WTC11 (cell line): ENCODE results near the gene INPP4B. TPM values are rescaled to one million over a fixed set of nuclear protein-coding genes. Genes with fewer than 3 reads are reported as not detected.

Experiments
- ATAC-seq: fragments of 200-7000 bp; cut with Tn5 transposase; 2 replicates; pipeline ENCODE4 v1.10.0; 2021; ENCODE audit warnings: mild to moderate bottlenecking, moderate library complexity
- CTCF ChIA-PET: fragments of 300-600 bp; sonication (Branson Sonifier 250); formaldehyde crosslinking; loops from one replicate; lab custom pipeline; 2021; ENCODE audit warnings: antibody characterized with exemption; lab: Charles Lee
- POLR2A ChIA-PET: fragments of 350-600 bp; sonication (Branson Sonifier 250); formaldehyde crosslinking; loops from one replicate; lab custom pipeline; 2021; ENCODE audit warnings: antibody characterized with exemption; lab: Charles Lee
- DNase-seq: peaks from one replicate; pipeline ENCODE4 v3.0.0; 2021; ENCODE audit warnings: low spot score
- H3K27ac Mint-ChIP-seq: 2 replicates; pipeline ENCODE4 v1.8.0; 2021; ENCODE audit warnings: mixed read lengths
- H3K27me3 Mint-ChIP-seq: 2 replicates; pipeline ENCODE4 v1.8.0; 2021; ENCODE audit warnings: low read depth, mild to moderate bottlenecking, moderate library complexity, mixed read lengths
- H3K36me3 Mint-ChIP-seq: 2 replicates; pipeline ENCODE4 v1.8.0; 2021; ENCODE audit warnings: mixed read lengths
- H3K4me1 Mint-ChIP-seq: 2 replicates; pipeline ENCODE4 v1.8.0; 2022; ENCODE audit warnings: mixed read lengths
- H3K4me3 Mint-ChIP-seq: 2 replicates; pipeline ENCODE4 v1.8.0; 2021; ENCODE audit warnings: mild to moderate bottlenecking, moderate library complexity, mixed read lengths
- H3K9me3 Mint-ChIP-seq: 2 replicates; pipeline ENCODE4 v1.8.0; 2021; ENCODE audit warnings: mixed read lengths
- AR ChIP-seq: fragments of 250-450 bp; sonication (Bioruptor Pico); IDR thresholded peaks from 2 replicates; pipeline ENCODE4 v1.9.0; 2021; ENCODE audit warnings: mild to moderate bottlenecking
- CBFB ChIP-seq: sonication (generic); formaldehyde crosslinking; IDR thresholded peaks from 2 replicates; pipeline ENCODE4 v1.8.1; 2022; ENCODE audit warnings: mild to moderate bottlenecking, low read depth, missing genetic modification reagents
- CREB1 ChIP-seq: sonication (generic); formaldehyde crosslinking; IDR thresholded peaks from 2 replicates; pipeline ENCODE4 v1.8.0; 2023; ENCODE audit warnings: mild to moderate bottlenecking, missing genetic modification reagents
- ELF4 ChIP-seq: sonication (generic); formaldehyde crosslinking; IDR thresholded peaks from 2 replicates; pipeline ENCODE4 v1.8.1; 2022; ENCODE audit warnings: low read depth, mild to moderate bottlenecking, moderate library complexity, missing genetic modification reagents
- FOXJ3 ChIP-seq: sonication (generic); formaldehyde crosslinking; IDR thresholded peaks from 2 replicates; pipeline ENCODE4 v1.9.0; 2021; ENCODE audit warnings: missing genetic modification reagents, mild to moderate bottlenecking, borderline replicate concordance
- GRHL2 ChIP-seq: fragments of 250-450 bp; sonication (Bioruptor Pico); IDR thresholded peaks from 2 replicates; pipeline ENCODE4 v1.8.0; 2022; ENCODE audit warnings: mild to moderate bottlenecking, moderate library complexity; ENCODE audit not compliant: insufficient replicate concordance, severe bottlenecking
- HMGA2 ChIP-seq: fragments of 250-450 bp; sonication (Bioruptor Pico); IDR thresholded peaks from 2 replicates; pipeline ENCODE4 v1.4.0; 2021; ENCODE audit warnings: mild to moderate bottlenecking, moderate library complexity
- JUN ChIP-seq: sonication (generic); formaldehyde crosslinking; IDR thresholded peaks from 2 replicates; pipeline ENCODE4 v1.8.0; 2023; ENCODE audit warnings: mild to moderate bottlenecking, missing genetic modification reagents
- MXD4 ChIP-seq: fragments of 250-450 bp; sonication (Bioruptor Pico); IDR thresholded peaks from 2 replicates; pipeline ENCODE4 v1.8.0; 2021; ENCODE audit warnings: mild to moderate bottlenecking, moderate library complexity, borderline replicate concordance
- NFE2L1 ChIP-seq: sonication (generic); formaldehyde crosslinking; IDR thresholded peaks from 2 replicates; pipeline ENCODE4 v1.8.1; 2023; ENCODE audit warnings: missing genetic modification reagents
- NFYB ChIP-seq: sonication (generic); formaldehyde crosslinking; conservative IDR thresholded peaks from 2 replicates; pipeline ENCODE4 v1.8.0; 2022; ENCODE audit warnings: low read depth, missing genetic modification reagents
- RELA ChIP-seq: sonication (generic); formaldehyde crosslinking; IDR thresholded peaks from 2 replicates; pipeline ENCODE4 v1.8.1; 2022; ENCODE audit warnings: missing genetic modification reagents, mild to moderate bottlenecking, borderline replicate concordance
- SP1 ChIP-seq: sonication (generic); formaldehyde crosslinking; conservative IDR thresholded peaks from 2 replicates; pipeline ENCODE4 v1.8.1; 2022; ENCODE audit warnings: missing genetic modification reagents
- TEAD4 ChIP-seq: sonication (generic); formaldehyde crosslinking; IDR thresholded peaks from 2 replicates; pipeline ENCODE4 v1.8.0; 2022; ENCODE audit warnings: mild to moderate bottlenecking, missing genetic modification reagents
- ZBTB21 ChIP-seq: sonication (generic); formaldehyde crosslinking; IDR thresholded peaks from 2 replicates; pipeline ENCODE4 v1.8.1; 2023; ENCODE audit warnings: mild to moderate bottlenecking, missing genetic modification reagents, borderline replicate concordance
- ZBTB43 ChIP-seq: sonication (generic); formaldehyde crosslinking; IDR thresholded peaks from 2 replicates; pipeline ENCODE4 v1.8.1; 2023; ENCODE audit warnings: mild to moderate bottlenecking, missing genetic modification reagents
- ZNF281 ChIP-seq: sonication (generic); formaldehyde crosslinking; IDR thresholded peaks from 2 replicates; pipeline ENCODE4 v1.8.0; 2023; ENCODE audit warnings: mild to moderate bottlenecking, missing genetic modification reagents
- ZNF423 ChIP-seq: fragments of 250-450 bp; sonication (Bioruptor Pico); IDR thresholded peaks from 2 replicates; pipeline ENCODE4 v2.1.2; 2022; ENCODE audit warnings: mild to moderate bottlenecking, moderate library complexity
- total RNA-seq: library from RNA; stranded (reverse); gene quantifications from 3 replicates; pipeline ENCODE4 v1.2.3, GENCODE V29; 2021
- TF ChIP-seq, protein P1 (sequence below): sonication (generic); formaldehyde crosslinking; IDR thresholded peaks from 2 replicates; pipeline ENCODE4 v1.8.0; 2022; ENCODE audit warnings: mild to moderate bottlenecking, missing genetic modification reagents
- TF ChIP-seq, protein P2 (sequence below): sonication (generic); formaldehyde crosslinking; IDR thresholded peaks from 2 replicates; pipeline ENCODE4 v1.8.0; 2023; ENCODE audit warnings: missing genetic modification reagents
- TF ChIP-seq, protein P3 (sequence below): fragments of 250-450 bp; sonication (Bioruptor Pico); conservative IDR thresholded peaks from 2 replicates; pipeline ENCODE4 v1.9.0; 2021; ENCODE audit warnings: mild to moderate bottlenecking

INPP4B gene
- total RNA-seq, 1 experiment from 2014 or later: 0.92 TPM

DNA sequence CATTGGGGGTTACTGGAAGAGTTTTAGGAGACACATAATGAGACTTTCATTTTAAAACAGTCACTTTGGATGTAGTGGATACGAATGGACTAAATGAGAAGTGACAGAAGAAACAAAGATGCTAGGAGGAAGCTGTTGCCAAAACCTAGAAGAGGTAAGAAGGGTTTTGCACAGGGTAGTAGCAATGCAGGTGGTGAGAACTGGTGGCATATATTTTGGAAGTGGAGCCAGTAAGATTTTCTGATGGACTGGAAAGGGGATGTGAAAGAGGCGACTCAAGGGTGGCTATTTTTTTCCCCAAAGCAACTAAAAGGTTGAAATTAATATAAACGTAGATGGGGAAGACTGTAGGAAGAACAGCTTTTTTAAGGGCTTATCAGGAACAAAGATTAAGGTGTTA, 747.7 kb downstream of the INPP4B start:
- ChIA-PET CTCF (no interaction called here), POLR2A (no interaction called here)
- Mint-ChIP-seq H3K4me1 (no peaks in the 10 kb centered on the region), H3K9me3 (no peaks in the 10 kb centered on the region), H3K27ac (no peak overlapping the region), H3K4me3 (no peak overlapping the region), H3K27me3 (no peaks in the 10 kb centered on the region), H3K36me3 (no peaks in the 10 kb centered on the region)
- ATAC-seq (no peak), DNase-seq (no peak)
- TF ChIP-seq AR (no peak), ZNF281 (no peak), ELF4 (CRISPR knock-in tag) (no peak), RELA (CRISPR knock-in tag) (no peak), JUN (CRISPR knock-in tag) (no peak), CBFB (no peak)
- TF ChIP-seq, protein P1, sequence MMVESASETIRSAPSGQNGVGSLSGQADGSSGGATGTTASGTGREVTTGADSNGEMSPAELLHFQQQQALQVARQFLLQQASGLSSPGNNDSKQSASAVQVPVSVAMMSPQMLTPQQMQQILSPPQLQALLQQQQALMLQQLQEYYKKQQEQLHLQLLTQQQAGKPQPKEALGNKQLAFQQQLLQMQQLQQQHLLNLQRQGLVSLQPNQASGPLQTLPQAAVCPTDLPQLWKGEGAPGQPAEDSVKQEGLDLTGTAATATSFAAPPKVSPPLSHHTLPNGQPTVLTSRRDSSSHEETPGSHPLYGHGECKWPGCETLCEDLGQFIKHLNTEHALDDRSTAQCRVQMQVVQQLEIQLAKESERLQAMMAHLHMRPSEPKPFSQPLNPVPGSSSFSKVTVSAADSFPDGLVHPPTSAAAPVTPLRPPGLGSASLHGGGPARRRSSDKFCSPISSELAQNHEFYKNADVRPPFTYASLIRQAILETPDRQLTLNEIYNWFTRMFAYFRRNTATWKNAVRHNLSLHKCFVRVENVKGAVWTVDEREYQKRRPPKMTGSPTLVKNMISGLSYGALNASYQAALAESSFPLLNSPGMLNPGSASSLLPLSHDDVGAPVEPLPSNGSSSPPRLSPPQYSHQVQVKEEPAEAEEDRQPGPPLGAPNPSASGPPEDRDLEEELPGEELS (CRISPR knock-in tag): no peak

DNA sequence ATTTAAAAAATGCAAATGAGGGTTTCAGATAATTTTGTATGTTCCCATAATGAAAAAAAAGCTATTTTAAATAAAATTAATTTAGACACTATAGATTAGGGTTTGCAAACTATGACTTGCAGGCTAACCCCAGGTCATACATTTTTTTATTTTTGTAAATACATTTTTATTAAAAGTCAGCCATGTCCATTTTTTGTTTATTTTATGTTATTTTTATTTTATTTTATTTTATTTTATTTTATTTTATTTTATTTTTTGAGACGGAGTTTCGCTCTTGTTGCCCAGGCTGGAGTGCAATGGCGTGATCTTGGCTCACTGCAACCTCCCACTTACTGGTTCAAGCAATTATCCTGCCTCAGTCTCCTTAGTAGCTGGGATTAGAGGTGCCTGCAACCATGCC, 749.1 kb downstream of the INPP4B start:
- CTCF ChIA-PET: no interaction called here
- TF ChIP-seq, protein P2, sequence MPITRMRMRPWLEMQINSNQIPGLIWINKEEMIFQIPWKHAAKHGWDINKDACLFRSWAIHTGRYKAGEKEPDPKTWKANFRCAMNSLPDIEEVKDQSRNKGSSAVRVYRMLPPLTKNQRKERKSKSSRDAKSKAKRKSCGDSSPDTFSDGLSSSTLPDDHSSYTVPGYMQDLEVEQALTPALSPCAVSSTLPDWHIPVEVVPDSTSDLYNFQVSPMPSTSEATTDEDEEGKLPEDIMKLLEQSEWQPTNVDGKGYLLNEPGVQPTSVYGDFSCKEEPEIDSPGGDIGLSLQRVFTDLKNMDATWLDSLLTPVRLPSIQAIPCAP (CRISPR knock-in tag): no peak
- TF ChIP-seq NFYB (CRISPR knock-in tag): no peak
- TF ChIP-seq HMGA2 (CRISPR knock-in tag): peak; percentile 90
- H3K4me3 Mint-ChIP-seq: no peak overlapping the region
- no peaks in the 10 kb centered on the region for H3K27me3 Mint-ChIP-seq
- no peaks in the 10 kb centered on the region; the same call in 1 of the 2 replicates for H3K9me3 Mint-ChIP-seq
- POLR2A ChIA-PET: no interaction called here
- H3K36me3 Mint-ChIP-seq: no peaks in the 10 kb centered on the region
- DNase-seq (no peak), ATAC-seq (no peak)
- no peaks in the 10 kb centered on the region for H3K4me1 Mint-ChIP-seq
- no peak overlapping the region for H3K27ac Mint-ChIP-seq

- DNase-seq (no peak), ATAC-seq (no peak)
- Mint-ChIP-seq H3K27ac (no peak overlapping the region), H3K9me3 (no peaks in the 10 kb centered on the region; the same call in 1 of the 2 replicates), H3K4me3 (no peak overlapping the region), H3K4me1 (no peaks in the 10 kb centered on the region), H3K36me3 (no peaks in the 10 kb centered on the region), H3K27me3 (no peaks in the 10 kb centered on the region)
- ChIA-PET CTCF (no interaction called here), POLR2A (no interaction called here)
- TF ChIP-seq ZBTB21 (CRISPR knock-in tag) (no peak), FOXJ3 (CRISPR knock-in tag) (no peak), TEAD4 (no peak), SP1 (CRISPR knock-in tag) (no peak), NFE2L1 (CRISPR knock-in tag) (no peak), GRHL2 (CRISPR knock-in tag) (no peak), ELF4 (CRISPR knock-in tag) (no peak), ZNF423 (CRISPR knock-in tag) (no peak), HMGA2 (CRISPR knock-in tag) (no peak), ZBTB43 (CRISPR knock-in tag) (no peak), MXD4 (CRISPR knock-in tag) (no peak), CREB1 (CRISPR knock-in tag) (no peak)
- TF ChIP-seq, protein P3, sequence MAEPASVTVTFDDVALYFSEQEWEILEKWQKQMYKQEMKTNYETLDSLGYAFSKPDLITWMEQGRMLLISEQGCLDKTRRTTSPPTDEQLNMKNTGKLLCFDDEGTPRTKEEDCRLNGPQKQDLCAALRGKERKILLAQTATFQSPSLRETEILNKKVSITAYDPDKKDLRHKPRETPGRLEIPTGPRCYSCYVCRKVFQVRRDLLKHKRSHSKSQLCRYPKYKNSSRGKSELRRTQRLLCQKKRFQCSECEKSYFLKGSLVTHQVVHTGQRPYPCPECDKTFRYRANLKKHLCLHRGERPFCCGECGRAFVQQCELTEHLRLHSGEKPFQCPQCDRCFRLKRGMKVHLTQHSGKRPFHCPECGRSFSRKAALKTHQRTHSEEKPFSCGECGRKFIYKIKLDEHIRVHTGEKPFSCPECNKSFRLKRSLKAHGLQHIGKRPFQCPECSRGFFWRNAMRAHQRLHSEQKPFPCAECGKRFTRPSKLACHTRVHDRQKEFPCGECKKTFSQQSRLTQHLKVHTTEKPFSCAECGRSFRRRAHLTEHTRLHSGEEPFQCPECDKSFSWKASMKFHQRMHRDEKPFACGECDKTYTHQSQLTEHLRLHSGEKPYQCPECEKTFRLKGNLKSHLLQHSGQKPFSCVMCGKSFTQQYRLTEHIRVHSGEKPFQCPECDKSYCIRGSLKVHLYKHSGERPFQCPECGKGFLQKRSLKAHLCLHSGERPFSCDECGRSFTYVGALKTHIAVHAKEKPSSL (CRISPR knock-in tag): no peak
Measured at GRCh38 chr4:142095886-142096605, 750.1 kb downstream of the INPP4B start.
